NCI-H446 (cell line): ENCODE measurements around the gene RET.

Experiments
- DNase-seq, 2 experiments: peaks; one replicate each; lab custom pipeline; 2025; lab: John Stamatoyannopoulos, UW

The RET gene

DNA sequence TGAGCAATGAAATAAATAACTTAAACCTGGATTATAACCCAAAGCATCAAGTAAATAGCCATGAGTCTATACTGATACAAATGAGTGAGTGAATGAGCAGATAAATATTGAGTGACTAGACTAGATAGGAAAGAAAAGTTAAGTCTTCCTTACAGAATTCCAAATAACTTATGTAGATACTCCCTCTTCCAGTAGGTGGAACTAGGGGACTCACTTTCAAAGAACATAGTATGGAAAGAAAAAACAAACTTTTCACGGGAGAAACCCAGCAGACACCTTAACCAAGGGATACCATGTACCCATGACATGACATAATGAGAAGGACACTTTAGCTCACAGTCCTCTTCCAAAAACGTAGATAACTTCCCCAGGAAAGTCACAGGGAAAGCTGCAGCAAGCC, 93.6 kb downstream of the RET start:
- no peak for DNase-seq

- no peak for DNase-seq
These were observed 95.8 kb downstream of the RET start for GRCh38 chr10:43172645-43173044.

DNA sequence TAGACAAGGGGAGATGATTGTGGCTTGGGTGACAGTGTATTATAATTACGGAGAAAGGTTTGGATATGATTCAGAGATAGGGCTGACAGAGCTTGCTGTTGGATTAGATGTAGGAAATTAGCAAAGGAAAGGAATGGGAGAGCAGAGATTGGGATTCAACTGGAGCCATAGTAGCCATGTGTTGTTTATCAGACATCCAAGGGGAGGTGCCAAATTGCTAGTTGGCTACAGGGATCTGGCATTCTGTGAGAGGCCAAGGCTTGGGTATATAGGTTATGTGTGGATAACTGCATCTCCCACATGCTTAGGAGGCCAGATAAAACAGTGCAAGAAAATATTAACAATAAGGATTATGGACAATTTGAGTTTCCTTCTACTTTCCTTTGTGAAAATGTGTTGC, 96.3 kb downstream of the RET start:
- no peak for DNase-seq

DNA sequence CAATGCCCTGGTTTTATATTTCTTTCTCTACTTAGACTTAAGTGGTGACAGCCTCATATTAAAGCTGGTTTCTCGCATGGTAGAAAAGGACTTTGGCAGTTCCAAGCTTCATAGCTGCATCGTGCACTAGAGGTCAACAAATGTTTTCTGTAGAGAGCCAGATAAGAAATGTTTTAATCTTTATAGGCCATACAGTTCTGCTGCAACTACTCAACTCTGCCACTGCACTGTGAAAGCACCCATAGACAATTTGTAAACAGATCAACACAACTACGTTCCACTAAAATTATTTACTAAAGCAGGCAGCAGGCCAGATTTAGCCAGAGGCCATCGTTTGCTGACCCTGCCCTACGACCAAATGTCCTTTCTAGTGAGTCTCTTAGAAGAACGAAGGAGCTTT, 98.1 kb downstream of the RET start:
- DNase-seq, result no peak

DNA sequence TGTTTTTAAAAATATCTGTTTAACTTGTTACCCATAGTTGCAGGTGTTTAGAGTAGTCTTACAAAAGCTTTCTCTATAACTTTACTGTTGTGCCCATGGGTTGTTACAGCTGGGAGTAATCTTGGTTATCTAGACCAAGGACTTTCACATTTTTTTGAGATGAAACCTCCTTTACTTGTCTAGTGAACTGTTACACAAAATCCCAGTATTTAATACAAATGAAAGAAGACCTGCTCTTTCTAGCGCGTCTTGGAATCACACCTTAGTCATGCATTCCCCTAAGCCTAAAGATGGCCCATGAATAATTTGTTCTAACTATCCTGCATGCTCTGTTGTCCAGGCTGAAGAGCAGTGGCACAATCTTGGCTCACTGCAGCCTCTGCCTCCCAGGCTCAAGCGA, 99.4 kb downstream of the RET start:
- DNase-seq, result no peak

GRCh38 chr10:43177595-43177994, 100.7 kb downstream of the RET start:
- DNase-seq, result no peak
